Measurements from ENCODE around the gene TMEM94. TPM values are rescaled to one million over a fixed set of nuclear protein-coding genes. Genes with fewer than 3 reads are reported as not detected.

Gene TMEM94
- total and polyA plus RNA-seq, 2 of the 4 experiments (the other 2 are of a cell fraction): 8.4 to 64.7 TPM

DNA sequence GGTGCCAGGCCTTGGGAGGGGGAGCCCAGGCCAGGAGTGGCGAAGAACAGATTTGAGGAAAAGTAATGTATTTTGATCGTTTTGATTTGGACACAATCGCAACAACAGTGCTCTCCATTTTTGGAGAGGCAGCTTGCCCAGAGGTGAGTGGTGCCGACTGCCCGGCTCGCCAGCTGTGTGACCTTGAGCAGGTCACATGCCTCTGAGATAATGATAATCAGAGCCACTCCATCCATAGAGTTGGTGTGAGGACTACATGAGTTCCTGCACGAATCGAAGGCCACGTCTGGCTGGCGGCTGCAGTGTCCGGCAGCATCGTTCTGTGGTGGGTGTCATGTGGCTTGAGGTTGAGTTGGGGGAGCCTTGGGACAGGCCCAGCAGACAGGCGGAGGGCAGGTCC lies 89.7 kb downstream of the TMEM94 start:
- H2AK9ac ChIP-seq (replicated peaks; ENCODE audit: low read depth, low read length, poor library complexity): no peak overlapping the region
- H3K9me1 ChIP-seq (ENCODE audit: insufficient read depth, low read length): peaks cover 4% of the 10 kb centered on the region; the same call in 1 of the 2 replicates
- dilution Hi-C loops (cut with HindIII; ENCODE audit: low sequenced_read_pairs, unreplicated experiment): no loop called here
- no peak overlapping the region for H2AK5ac ChIP-seq (ENCODE audit: low read depth, low read length)
- TF ChIP-seq SMC3 (IDR thresholded peaks at IDR 0.05; ENCODE audit: low read depth, low read length) (no peak), NFE2L2 (IDR thresholded peaks at IDR 0.05; ENCODE audit: low read depth, low read length) (no peak), BHLHE40 (IDR thresholded peaks at IDR 0.05; ENCODE audit: low read depth, low read length) (no peak), CHD1 (IDR thresholded peaks at IDR 0.05; ENCODE audit: low read depth, low read length) (no peak), RAD21 (IDR thresholded peaks at IDR 0.05; ENCODE audit: low read length) (no peak)
- TF ChIP-seq, protein P1, sequence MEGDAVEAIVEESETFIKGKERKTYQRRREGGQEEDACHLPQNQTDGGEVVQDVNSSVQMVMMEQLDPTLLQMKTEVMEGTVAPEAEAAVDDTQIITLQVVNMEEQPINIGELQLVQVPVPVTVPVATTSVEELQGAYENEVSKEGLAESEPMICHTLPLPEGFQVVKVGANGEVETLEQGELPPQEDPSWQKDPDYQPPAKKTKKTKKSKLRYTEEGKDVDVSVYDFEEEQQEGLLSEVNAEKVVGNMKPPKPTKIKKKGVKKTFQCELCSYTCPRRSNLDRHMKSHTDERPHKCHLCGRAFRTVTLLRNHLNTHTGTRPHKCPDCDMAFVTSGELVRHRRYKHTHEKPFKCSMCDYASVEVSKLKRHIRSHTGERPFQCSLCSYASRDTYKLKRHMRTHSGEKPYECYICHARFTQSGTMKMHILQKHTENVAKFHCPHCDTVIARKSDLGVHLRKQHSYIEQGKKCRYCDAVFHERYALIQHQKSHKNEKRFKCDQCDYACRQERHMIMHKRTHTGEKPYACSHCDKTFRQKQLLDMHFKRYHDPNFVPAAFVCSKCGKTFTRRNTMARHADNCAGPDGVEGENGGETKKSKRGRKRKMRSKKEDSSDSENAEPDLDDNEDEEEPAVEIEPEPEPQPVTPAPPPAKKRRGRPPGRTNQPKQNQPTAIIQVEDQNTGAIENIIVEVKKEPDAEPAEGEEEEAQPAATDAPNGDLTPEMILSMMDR (conservative IDR thresholded peaks at IDR 0.05; ENCODE audit: low read depth, low read length): no peak
- TF ChIP-seq, protein P2, sequence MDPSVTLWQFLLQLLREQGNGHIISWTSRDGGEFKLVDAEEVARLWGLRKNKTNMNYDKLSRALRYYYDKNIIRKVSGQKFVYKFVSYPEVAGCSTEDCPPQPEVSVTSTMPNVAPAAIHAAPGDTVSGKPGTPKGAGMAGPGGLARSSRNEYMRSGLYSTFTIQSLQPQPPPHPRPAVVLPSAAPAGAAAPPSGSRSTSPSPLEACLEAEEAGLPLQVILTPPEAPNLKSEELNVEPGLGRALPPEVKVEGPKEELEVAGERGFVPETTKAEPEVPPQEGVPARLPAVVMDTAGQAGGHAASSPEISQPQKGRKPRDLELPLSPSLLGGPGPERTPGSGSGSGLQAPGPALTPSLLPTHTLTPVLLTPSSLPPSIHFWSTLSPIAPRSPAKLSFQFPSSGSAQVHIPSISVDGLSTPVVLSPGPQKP (IDR thresholded peaks at IDR 0.05; ENCODE audit: borderline replicate concordance, low read depth, low read length): no peak
- no peak overlapping the region for H3K4me2 ChIP-seq (ENCODE audit: low read depth, low read length)
- H3K9me3 ChIP-seq (ENCODE audit: control insufficient read depth, insufficient read depth, low read length): no peaks in the 10 kb centered on the region
- H2BK20ac ChIP-seq (ENCODE audit: low read depth, low read length): no peak overlapping the region
- ChIA-PET CTCF (no interaction called here), POLR2A (ENCODE audit: unreplicated experiment) (no interaction called here)
- no peaks in the 10 kb centered on the region for H3K79me1 ChIP-seq (ENCODE audit: low read depth in 1 of 2, low read length in 2 of 2)
- H2BK5ac ChIP-seq (ENCODE audit: low read depth, low read length, poor library complexity, severe bottlenecking): no peak overlapping the region
- no peak overlapping the region for H4K8ac ChIP-seq (ENCODE audit: low read depth in 2 of 2, low read length in 2 of 2)
- no peak overlapping the region for H3K27ac ChIP-seq (ENCODE audit: insufficient read depth, low read length)
- WGBS, 2 experiments (ENCODE audit: extremely low coverage in 2 of 2, insufficient read length in 1 of 2): 88% methylated on average over 4 of the region's 13 CpGs; no CpG with 5 or more reads in 1 of the 2 experiments
- in situ Hi-C loops (cut with MboI; ENCODE audit: low sequenced_read_pairs): no loop called here
- H2AFZ ChIP-seq (replicated peaks; ENCODE audit: low read length, poor library complexity): no peak overlapping the region
- intact Hi-C loops (cut with micrococcal nuclease): no loop called here
- no peaks in the 10 kb centered on the region for H3K36me3 ChIP-seq (ENCODE audit: control insufficient read depth, insufficient read depth, low read length)
- no peak overlapping the region for H3K18ac ChIP-seq (ENCODE audit: low read depth, low read length)
- no peak overlapping the region for H3K4me3 ChIP-seq (ENCODE audit: insufficient read depth, low read depth, low read length)
- DNase-seq: no peak
- H3K56ac ChIP-seq (ENCODE audit: extremely low read depth, insufficient read depth, low read length): no peak overlapping the region
- H4K91ac ChIP-seq (ENCODE audit: insufficient read depth, low read depth, low read length): no peak overlapping the region
- H3K23ac ChIP-seq (ENCODE audit: low read depth, low read length): no peak overlapping the region
- BruUV-seq (replicated peaks): no TSS peak
- H3K4me1 ChIP-seq (ENCODE audit: control insufficient read depth, insufficient read depth, low read length): no peaks in the 10 kb centered on the region
- no peak overlapping the region for H3K9ac ChIP-seq (ENCODE audit: low read depth, low read length)
- H2BK120ac ChIP-seq (ENCODE audit: low read depth, low read length): no peak overlapping the region
- no peak overlapping the region for H3K14ac ChIP-seq (replicated peaks; ENCODE audit: low read depth, low read length)
- H3K4ac ChIP-seq (ENCODE audit: low read depth, low read length): no peak overlapping the region
- H4K20me1 ChIP-seq (ENCODE audit: insufficient read depth, low read length): no peaks in the 10 kb centered on the region
- H3K27me3 ChIP-seq (ENCODE audit: control insufficient read depth, insufficient read depth, low read length): peaks cover 52% of the 10 kb centered on the region
- ATAC-seq (ENCODE audit: low read depth): no peak
- no peak overlapping the region for H2BK15ac ChIP-seq (ENCODE audit: low read depth, low read length)
- H4K5ac ChIP-seq (ENCODE audit: low read depth, low read length): no peak overlapping the region

Data from IMR-90 (cell line).